ENCODE data around the gene ALDH1L2.
A peak's percentile ranks its signal among the peaks of the same experiment; 100 is the strongest.
"Not testable (repeated sequence)": the region's sequence is repeated elsewhere in the genome, so short reads cannot be mapped to it uniquely, and the experiment has no call there.

Gene ALDH1L2

DNA sequence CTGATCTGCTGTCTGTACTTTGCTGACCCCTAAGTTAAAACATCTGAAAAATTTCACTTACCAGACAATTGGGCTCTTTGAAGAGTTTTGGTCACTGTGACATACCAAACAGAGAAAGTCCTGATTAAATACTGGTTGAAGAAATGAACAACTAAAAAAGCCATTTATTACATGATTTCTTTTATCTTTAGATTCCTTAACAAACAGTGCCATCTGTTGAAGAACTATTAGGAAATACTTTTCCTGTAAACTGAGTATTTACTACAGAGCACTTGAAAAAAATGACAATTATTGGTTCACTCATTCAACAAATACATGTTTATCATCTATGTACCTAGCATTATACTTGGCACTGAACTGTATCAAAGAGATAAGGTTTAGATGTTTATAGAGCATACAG is 16.7 kb upstream of the ALDH1L2 start:
- Histone ChIP-seq H3K4me3 (ENCODE audit: low read length) (no peak overlapping the region), H3K27me3 (ENCODE audit: control insufficient read depth, insufficient read depth, low read length) (no peaks in the 10 kb centered on the region), H3K9ac (ENCODE audit: low read length) (no peak overlapping the region), H3K9me3 (ENCODE audit: control insufficient read depth, low read length) (no peaks in the 10 kb centered on the region), H3K36me3 (ENCODE audit: control insufficient read depth, insufficient read depth, low read length) (no peaks in the 10 kb centered on the region), H3K4me1 (ENCODE audit: control insufficient read depth, insufficient read depth, low read length) (peaks cover 6% of the 10 kb centered on the region)

DNA sequence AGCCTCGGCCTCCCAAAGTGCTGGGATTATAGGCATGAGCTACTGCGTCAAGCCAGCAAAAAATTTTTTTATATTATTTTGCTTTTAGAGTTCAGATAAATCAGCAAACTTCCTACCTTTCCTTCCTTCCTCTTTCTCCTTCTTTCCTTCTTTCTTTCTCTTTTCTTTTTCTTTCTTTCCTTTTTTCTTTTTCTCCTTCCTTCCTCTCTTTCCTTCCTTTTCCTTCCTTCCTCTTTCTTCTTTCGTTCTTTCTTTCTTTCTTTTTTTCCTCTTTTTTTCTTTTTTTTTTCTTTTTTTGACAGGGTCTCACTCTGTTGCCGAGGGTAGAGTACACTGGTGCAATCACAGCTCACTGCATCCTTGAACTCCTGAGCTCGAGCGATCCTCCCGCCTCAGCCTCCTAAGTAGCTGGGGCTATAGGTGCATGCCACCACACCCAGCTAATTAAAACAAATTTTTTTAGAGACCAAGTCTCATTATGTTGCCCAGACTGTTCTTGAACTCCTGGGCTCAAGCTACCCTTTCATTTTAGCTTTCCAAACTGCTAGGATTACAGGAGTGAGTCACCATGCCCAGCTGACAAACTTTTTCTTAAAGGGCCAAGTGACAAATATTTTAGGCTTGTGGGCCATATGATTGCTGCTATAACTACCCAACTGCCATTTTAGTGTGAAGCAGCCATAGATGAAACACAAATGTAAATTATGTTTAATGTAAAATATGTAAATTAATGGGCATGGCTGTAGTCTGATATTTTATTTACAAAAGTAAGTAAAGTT is 16.1 kb upstream of the ALDH1L2 start:
- H3K36me3 ChIP-seq (ENCODE audit: control insufficient read depth, insufficient read depth, low read length), result no peaks in the 10 kb centered on the region

DNA sequence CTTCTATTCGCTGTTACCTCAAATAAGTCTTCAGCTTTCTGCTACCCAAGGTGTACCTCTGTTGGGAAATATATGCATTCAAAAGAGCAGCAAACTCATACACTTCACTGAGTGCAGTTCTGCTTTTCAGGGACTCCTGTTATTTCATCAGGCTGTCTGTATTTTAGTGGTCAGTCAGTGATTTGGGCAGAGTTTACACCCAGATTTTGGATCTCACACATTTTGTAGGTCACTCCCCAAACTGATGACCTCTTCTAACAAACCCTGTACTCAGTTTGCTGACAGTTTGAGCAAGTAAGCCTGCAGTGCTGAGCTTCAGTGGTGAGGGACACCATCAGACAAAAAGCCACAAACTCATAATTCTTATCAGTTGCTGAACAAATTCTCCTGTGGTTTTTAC is 15.1 kb upstream of the ALDH1L2 start:
- no peaks in the 10 kb centered on the region for H3K9me3 ChIP-seq (ENCODE audit: control insufficient read depth, low read length)
- no peaks in the 10 kb centered on the region for H3K27me3 ChIP-seq (ENCODE audit: control insufficient read depth, insufficient read depth, low read length)
- H3K36me3 ChIP-seq (ENCODE audit: control insufficient read depth, insufficient read depth, low read length), result no peaks in the 10 kb centered on the region
- no peak overlapping the region for H3K9ac ChIP-seq (ENCODE audit: low read length)
- H3K4me1 ChIP-seq (ENCODE audit: control insufficient read depth, insufficient read depth, low read length), result peaks cover 6% of the 10 kb centered on the region
- no peak overlapping the region for H3K4me3 ChIP-seq (ENCODE audit: low read length)

More for the DNA sequence above, 16.1 kb upstream of the ALDH1L2 start:
- Histone ChIP-seq H3K9ac (ENCODE audit: low read length) (no peak overlapping the region), H3K9me3 (ENCODE audit: control insufficient read depth, low read length) (no peaks in the 10 kb centered on the region), H3K4me1 (ENCODE audit: control insufficient read depth, insufficient read depth, low read length) (peaks cover 6% of the 10 kb centered on the region), H3K4me3 (ENCODE audit: low read length) (no peak overlapping the region), H3K27me3 (ENCODE audit: control insufficient read depth, insufficient read depth, low read length) (no peaks in the 10 kb centered on the region)

DNA sequence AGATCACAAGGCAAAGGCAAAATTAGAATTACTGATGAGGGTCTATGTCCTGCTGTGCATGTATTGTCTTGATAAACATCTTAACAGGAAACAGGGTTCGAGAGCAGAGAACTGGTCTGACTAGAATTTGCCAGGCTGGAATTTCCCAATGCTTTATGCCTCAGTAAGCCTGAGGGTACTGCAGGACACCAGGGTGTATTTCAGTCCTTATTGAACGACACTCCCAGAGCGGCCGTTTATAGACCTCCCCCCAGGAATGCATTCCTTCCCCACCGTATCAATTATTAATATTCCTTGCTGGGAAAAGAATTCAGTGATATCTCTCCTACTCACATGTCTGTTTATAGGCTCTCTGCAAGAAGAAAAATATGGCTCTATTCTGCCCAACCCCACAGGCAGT is 11.1 kb upstream of the ALDH1L2 start:
- not testable (repeated sequence) for H3K4me3 ChIP-seq (ENCODE audit: low read length); H3K9ac ChIP-seq (ENCODE audit: low read length); H3K36me3 ChIP-seq (ENCODE audit: control insufficient read depth, insufficient read depth, low read length); H3K9me3 ChIP-seq (ENCODE audit: control insufficient read depth, low read length); H3K4me1 ChIP-seq (ENCODE audit: control insufficient read depth, insufficient read depth, low read length); H3K27me3 ChIP-seq (ENCODE audit: control insufficient read depth, insufficient read depth, low read length)

DNA sequence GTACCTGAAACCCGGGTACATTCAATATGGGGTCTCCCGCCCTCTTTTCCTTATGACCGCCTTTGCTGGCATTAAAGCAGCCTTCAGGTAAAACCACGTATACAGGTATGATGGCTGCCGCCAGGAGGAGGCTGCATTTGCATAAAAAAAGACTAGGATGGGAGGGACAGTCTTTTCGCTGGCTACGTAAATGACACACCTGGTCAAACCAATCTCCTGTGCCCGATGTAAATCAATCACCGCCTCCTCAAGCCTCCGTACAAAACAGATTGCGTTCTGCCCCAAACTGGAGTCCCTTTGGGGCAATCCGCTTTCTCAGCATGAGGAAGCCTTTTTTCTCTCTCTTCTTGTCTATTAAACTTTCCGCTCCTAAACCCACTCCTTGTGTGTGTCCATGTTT is 8.1 kb upstream of the ALDH1L2 start:
- no peak overlapping the region for H3K4me3 ChIP-seq (ENCODE audit: low read length)
- H3K36me3 ChIP-seq (ENCODE audit: control insufficient read depth, insufficient read depth, low read length), result no peaks in the 10 kb centered on the region
- H3K4me1 ChIP-seq (ENCODE audit: control insufficient read depth, insufficient read depth, low read length), result no peaks in the 10 kb centered on the region
- no peaks in the 10 kb centered on the region for H3K9me3 ChIP-seq (ENCODE audit: control insufficient read depth, low read length)
- no peak overlapping the region for H3K9ac ChIP-seq (ENCODE audit: low read length)
- H3K27me3 ChIP-seq (ENCODE audit: control insufficient read depth, insufficient read depth, low read length), result no peaks in the 10 kb centered on the region

DNA sequence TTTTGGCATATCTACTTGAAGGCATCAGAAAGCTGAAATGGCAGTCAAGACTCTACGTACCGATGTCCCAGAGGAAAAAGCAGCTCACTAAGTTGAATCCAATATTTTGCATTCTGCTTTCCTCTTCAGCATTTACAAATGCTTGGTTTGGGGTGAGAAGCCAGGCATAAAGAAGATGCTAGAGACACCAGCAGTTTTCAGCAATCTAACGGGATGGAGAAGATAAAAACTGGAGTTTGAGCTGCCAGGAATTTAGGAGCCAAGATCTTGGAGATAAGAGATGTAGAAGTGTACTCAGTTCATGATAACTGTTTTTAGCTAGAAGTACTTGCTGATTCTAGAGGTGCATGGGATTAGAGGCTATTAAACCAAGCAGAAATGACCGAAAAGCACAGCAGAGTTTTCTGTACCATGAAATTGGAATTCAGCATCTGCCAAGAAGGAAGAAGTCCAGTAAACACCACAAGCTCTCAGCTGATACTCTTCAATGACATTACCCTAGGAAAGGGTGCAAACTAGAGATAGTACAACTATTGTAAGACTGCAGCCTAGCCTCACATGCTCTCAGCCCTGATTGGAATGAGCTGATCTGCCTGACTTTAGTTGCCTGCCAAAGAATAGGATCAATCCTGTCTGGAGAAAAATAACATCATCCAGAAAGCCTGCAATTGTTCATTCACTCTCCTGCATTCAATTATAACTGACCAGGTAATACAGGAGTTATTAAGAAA is 7.4 kb upstream of the ALDH1L2 start:
- no peaks in the 10 kb centered on the region for H3K27me3 ChIP-seq (ENCODE audit: control insufficient read depth, insufficient read depth, low read length)
- no peaks in the 10 kb centered on the region for H3K4me1 ChIP-seq (ENCODE audit: control insufficient read depth, insufficient read depth, low read length)
- H3K4me3 ChIP-seq (ENCODE audit: low read length), result no peak overlapping the region

DNA sequence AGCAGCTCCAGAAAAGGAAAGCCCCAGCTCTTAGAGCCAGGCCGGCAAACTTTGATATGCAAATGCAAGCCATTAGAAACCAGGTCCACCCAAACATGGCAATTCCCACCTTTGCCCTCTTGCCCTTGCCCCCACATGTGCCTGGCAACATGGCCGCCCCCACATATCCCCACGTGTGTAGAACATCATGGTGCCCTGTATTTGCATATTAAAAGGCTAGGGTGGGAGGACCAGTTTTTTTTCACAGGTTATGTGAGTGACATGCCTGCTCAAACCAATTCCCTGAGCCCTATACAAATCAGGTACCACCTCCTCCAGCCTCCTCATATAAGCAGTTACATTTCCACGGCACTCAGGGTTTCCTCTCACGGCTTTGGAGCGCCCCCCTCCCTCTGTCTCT is 6.1 kb upstream of the ALDH1L2 start:
- H3K4me1 ChIP-seq (ENCODE audit: control insufficient read depth, insufficient read depth, low read length), result no peaks in the 10 kb centered on the region
- H3K36me3 ChIP-seq (ENCODE audit: control insufficient read depth, insufficient read depth, low read length), result no peaks in the 10 kb centered on the region
- no peak overlapping the region for H3K4me3 ChIP-seq (ENCODE audit: low read length)
- no peaks in the 10 kb centered on the region for H3K9me3 ChIP-seq (ENCODE audit: control insufficient read depth, low read length)
- no peak overlapping the region for H3K9ac ChIP-seq (ENCODE audit: low read length)
- no peaks in the 10 kb centered on the region for H3K27me3 ChIP-seq (ENCODE audit: control insufficient read depth, insufficient read depth, low read length)

More for the DNA sequence above, 7.4 kb upstream of the ALDH1L2 start:
- no peaks in the 10 kb centered on the region for H3K9me3 ChIP-seq (ENCODE audit: control insufficient read depth, low read length)
- H3K36me3 ChIP-seq (ENCODE audit: control insufficient read depth, insufficient read depth, low read length), result no peaks in the 10 kb centered on the region
- H3K9ac ChIP-seq (ENCODE audit: low read length), result no peak overlapping the region

DNA sequence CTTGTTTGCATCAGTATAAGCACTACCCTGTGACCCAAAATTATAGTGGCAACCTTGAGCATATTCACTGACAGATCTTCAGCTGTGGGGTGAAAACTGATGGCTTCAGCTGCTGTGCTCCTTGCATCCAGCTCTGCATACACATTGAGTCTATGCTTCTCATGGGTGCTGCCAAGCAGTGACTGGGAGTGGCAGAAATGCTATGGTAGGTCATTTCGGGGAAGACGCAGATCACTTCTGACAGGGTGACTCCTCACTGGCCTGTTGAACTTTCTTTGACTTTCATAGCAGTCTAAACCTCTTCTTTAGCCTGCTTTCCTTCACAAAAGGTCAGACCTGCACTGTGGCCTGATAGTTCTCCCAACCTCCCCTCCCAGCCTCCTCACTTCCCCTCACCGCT is 5.6 kb upstream of the ALDH1L2 start:
- H3K4me1 ChIP-seq (ENCODE audit: control insufficient read depth, insufficient read depth, low read length), result no peaks in the 10 kb centered on the region
- no peaks in the 10 kb centered on the region for H3K9me3 ChIP-seq (ENCODE audit: control insufficient read depth, low read length)
- H3K36me3 ChIP-seq (ENCODE audit: control insufficient read depth, insufficient read depth, low read length), result no peaks in the 10 kb centered on the region

DNA sequence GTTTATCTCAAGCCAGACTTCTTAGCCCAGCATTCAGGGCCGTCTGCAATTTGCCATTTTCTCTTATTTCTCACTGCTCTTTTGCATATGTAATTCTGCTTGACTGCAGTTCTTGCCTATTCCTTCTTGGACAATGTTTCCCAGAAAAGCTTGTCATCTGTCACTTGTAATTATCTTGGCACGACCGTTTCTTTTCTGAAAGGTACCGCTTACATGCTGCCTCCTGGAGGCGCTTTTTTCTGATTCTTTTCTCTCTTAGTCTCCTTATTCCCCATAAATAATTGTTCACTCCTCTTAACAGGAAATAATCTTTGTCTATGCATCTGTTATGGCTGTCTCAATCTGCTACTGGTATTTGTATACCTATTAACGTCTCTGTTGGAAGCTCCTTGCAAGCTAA is 1.2 kb upstream of the ALDH1L2 start:
- no peaks in the 10 kb centered on the region for H3K36me3 ChIP-seq (ENCODE audit: control insufficient read depth, insufficient read depth, low read length)
- peaks cover 7% of the 10 kb centered on the region for H3K4me1 ChIP-seq (ENCODE audit: control insufficient read depth, insufficient read depth, low read length)
- H3K4me3 ChIP-seq (ENCODE audit: low read length), result no peak overlapping the region

More for the DNA sequence above, 5.6 kb upstream of the ALDH1L2 start:
- Histone ChIP-seq H3K4me3 (ENCODE audit: low read length) (no peak overlapping the region), H3K27me3 (ENCODE audit: control insufficient read depth, insufficient read depth, low read length) (no peaks in the 10 kb centered on the region), H3K9ac (ENCODE audit: low read length) (no peak overlapping the region)

DNA sequence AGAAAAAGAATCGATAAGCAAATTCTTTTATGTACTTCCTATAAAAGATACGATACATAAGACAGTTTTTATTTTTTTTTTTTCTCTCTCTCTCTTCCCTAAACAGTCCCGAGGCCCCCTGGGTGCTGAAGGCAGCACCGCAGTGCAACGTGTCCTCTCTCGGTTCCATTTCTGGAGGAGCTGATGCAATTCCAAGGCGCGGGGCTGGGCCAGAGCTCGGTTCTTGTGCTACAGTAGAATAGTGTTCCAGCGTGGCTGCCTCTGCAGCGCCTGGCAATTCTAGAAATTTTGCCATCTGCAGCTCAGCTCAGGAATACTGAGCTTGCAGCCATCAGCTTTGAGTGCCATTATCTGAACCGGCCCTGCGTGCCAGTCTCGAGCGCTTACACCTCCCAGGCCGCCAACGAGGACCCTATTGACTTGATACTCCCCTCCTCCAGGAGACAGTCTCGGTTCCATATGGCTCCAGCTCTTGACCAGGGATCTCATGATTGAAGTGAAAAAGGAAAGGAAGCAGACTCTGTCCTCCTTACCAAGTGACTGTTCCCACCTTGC is 630 bp downstream of the ALDH1L2 start:
- H3K27me3 ChIP-seq (ENCODE audit: control insufficient read depth, insufficient read depth, low read length), result peaks cover 7% of the 10 kb centered on the region
- peaks cover 7% of the 10 kb centered on the region for H3K4me1 ChIP-seq (ENCODE audit: control insufficient read depth, insufficient read depth, low read length)
- no peaks in the 10 kb centered on the region for H3K36me3 ChIP-seq (ENCODE audit: control insufficient read depth, insufficient read depth, low read length)
- H3K9me3 ChIP-seq (ENCODE audit: control insufficient read depth, low read length), result no peaks in the 10 kb centered on the region
- H3K4me3 ChIP-seq (ENCODE audit: low read length), result peak overlapping the region; percentile 41
- H3K9ac ChIP-seq (ENCODE audit: low read length), result peak overlapping the region; percentile 20

More for the DNA sequence above, 1.2 kb upstream of the ALDH1L2 start:
- Histone ChIP-seq H3K27me3 (ENCODE audit: control insufficient read depth, insufficient read depth, low read length) (peaks cover 7% of the 10 kb centered on the region), H3K9ac (ENCODE audit: low read length) (no peak overlapping the region), H3K9me3 (ENCODE audit: control insufficient read depth, low read length) (no peaks in the 10 kb centered on the region)

DNA sequence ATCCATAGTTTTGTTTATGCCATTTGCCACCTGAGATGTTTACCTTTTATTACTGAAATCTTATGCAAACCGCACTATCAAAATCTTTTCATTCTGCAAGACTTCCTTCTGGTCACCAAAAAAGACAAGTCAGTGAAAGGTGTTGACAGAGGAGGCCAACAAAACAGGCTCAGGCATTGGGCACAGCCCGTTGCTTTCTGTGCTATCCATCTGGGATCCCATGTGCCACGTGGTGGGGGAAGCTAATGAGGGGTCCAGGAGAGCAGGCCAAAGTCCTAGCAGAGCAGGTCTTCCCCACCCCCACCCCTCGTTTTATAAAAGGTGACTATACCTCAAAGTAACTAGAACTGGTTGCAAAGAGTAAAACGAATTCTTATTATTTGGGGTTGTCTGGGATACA is 1.2 kb downstream of the ALDH1L2 start:
- peaks cover 7% of the 10 kb centered on the region for H3K27me3 ChIP-seq (ENCODE audit: control insufficient read depth, insufficient read depth, low read length)
- H3K4me1 ChIP-seq (ENCODE audit: control insufficient read depth, insufficient read depth, low read length), result peaks cover 7% of the 10 kb centered on the region
- no peak overlapping the region for H3K4me3 ChIP-seq (ENCODE audit: low read length)
- H3K9ac ChIP-seq (ENCODE audit: low read length), result no peak overlapping the region
- no peaks in the 10 kb centered on the region for H3K9me3 ChIP-seq (ENCODE audit: control insufficient read depth, low read length)
- no peaks in the 10 kb centered on the region for H3K36me3 ChIP-seq (ENCODE audit: control insufficient read depth, insufficient read depth, low read length)
